GM19438 (cell line): ENCODE results near the gene CRIP3.

Source experiments
- ATAC-seq: cut with Tn5 transposase; IDR thresholded peaks from one replicate; pipeline ENCODE4 v1.9.1; 2021; ENCODE audit warnings: low read depth; ENCODE audit not compliant: unreplicated experiment

The CRIP3 gene

DNA sequence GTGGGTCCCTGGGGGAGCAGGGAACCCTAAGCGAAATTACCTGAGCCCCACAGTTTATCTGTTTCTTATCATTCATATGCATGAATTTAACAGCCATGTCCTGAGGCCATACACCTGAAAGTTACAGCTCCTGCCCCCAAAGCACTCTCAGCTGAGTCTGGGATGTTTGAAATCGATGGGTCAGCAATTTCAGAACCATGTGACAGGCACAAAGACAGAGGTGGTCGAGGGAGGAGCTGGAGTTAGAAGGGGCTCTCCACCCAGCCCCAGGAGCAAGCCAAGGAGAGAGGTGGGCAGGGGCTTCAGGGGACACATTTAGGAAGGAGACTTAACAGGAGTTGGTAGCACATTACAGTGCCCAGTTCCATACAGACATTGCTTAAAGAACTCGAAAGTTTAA is 50.4 kb downstream of the CRIP3 start:
- no peak for ATAC-seq

GRCh38 chr6:43257367-43258145 is 51.1 kb downstream of the CRIP3 start:
- ATAC-seq = no peak

DNA sequence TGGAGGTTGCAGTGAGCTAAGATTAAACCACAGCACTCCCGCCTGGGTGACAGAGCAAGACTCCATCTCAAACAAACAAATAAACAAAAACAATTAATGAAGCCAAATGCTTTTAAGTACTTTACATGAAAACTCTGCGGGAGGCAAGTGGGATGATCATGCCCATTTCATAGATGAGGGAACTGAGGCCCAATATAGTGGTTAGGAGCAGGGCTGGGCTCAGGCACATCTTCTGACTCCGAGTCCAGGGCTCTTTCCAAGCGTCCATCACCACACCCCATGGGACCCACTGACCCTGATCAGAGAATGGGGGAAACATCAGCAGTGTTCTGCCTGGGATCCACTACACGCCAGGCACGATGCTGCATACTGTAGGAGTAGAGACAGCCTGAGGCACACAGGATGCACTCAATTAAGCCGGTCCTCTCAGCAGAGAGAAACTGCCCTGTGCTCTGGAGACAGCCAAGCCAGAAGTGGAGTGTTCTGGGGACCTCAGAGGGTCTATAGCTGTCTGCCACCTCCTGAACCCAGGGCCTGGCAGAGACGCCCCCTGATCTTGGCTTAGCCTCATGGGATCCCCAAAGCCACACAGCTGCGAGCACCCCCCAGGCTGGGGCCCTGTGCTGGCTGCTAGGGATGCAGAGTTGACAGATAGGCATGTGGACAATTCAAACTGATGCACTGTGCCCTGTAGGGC is 51.8 kb downstream of the CRIP3 start:
- no peak for ATAC-seq
